NB4 (cell line): ENCODE results near the gene MAGEH1.

Experiments
- CTCF ChIP-seq: IDR thresholded peaks from one replicate; pipeline ENCODE4 v1.5.1; 2012; ENCODE audit warnings: low read depth, low read length
- MAX ChIP-seq: IDR thresholded peaks from 2 replicates; pipeline ENCODE4 v1.6.1; 2011; ENCODE audit warnings: low read depth, low read length

GRCh38 chrX:55484948-55485347, 33.0 kb downstream of the MAGEH1 start:
- TF ChIP-seq CTCF (no peak), MAX (no peak)
